Fibroblast of peridontal ligament (primary cell): ENCODE data around the gene CAMK2D.

Experiments used
- DNase-seq: peaks from one replicate; pipeline ENCODE4 v3.0.0-alpha.2; 2010; ENCODE audit errors: extremely low read depth

The CAMK2D gene

GRCh38 chr4:113607147-113607720 lies 154.3 kb downstream of the CAMK2D start:
- no peak for DNase-seq

- DNase-seq = no peak
Observed at GRCh38 chr4:113604955-113605354, 156.6 kb downstream of the CAMK2D start.

GRCh38 chr4:113603911-113604310 lies 157.6 kb downstream of the CAMK2D start:
- no peak for DNase-seq

GRCh38 chr4:113602646-113603228 lies 158.8 kb downstream of the CAMK2D start:
- no peak for DNase-seq

- no peak for DNase-seq
Observed at GRCh38 chr4:113601636-113602035, 159.9 kb downstream of the CAMK2D start.

GRCh38 chr4:113596396-113596795 lies 165.1 kb downstream of the CAMK2D start:
- DNase-seq = no peak

- no peak for DNase-seq
Observed at GRCh38 chr4:113594231-113594556, 167.3 kb downstream of the CAMK2D start.

- no peak for DNase-seq
Observed at GRCh38 chr4:113593400-113594230, 167.9 kb downstream of the CAMK2D start.

- peak; percentile 30 for DNase-seq
Observed at GRCh38 chr4:113591982-113592381, 169.6 kb downstream of the CAMK2D start.

GRCh38 chr4:113588895-113589668 lies 172.5 kb downstream of the CAMK2D start:
- DNase-seq = no peak

- DNase-seq = peak; percentile 35
Observed at GRCh38 chr4:113587640-113588275, 173.8 kb downstream of the CAMK2D start.

GRCh38 chr4:113587156-113587555 lies 174.4 kb downstream of the CAMK2D start:
- no peak for DNase-seq

GRCh38 chr4:113586072-113586471 lies 175.5 kb downstream of the CAMK2D start:
- DNase-seq = peak; percentile 35

- DNase-seq = peak; percentile 65
Observed at GRCh38 chr4:113584407-113585150, 177.0 kb downstream of the CAMK2D start.

GRCh38 chr4:113582737-113583136 lies 178.8 kb downstream of the CAMK2D start:
- DNase-seq = no peak

GRCh38 chr4:113579360-113579759 lies 182.2 kb downstream of the CAMK2D start:
- no peak for DNase-seq

- no peak for DNase-seq
Observed at GRCh38 chr4:113576947-113577678, 184.4 kb downstream of the CAMK2D start.

GRCh38 chr4:113575401-113575800 lies 186.1 kb downstream of the CAMK2D start:
- peak; percentile 85 for DNase-seq

- DNase-seq = peak; percentile 90
Observed at GRCh38 chr4:113574636-113575103, 186.9 kb downstream of the CAMK2D start.

GRCh38 chr4:113572620-113573019 lies 188.9 kb downstream of the CAMK2D start:
- no peak for DNase-seq
